HCT116 (cell line): ENCODE data around the gene LIPA. TPM values are rescaled to one million over a fixed set of nuclear protein-coding genes. Genes with fewer than 3 reads are reported as not detected.

Experiments
- ATAC-seq: fragments of 200-7000 bp; cut with Tn5 transposase; 2 replicates; pipeline ENCODE4 v1.9.1; 2020; ENCODE audit warnings: mild to moderate bottlenecking, moderate library complexity
- BruUV-seq: library from RNA; stranded (reverse); fragments of 400-500 nt; replicated peaks from 2 replicates; lab custom pipeline; 2021; lab: Mats Ljungman, UMichigan
- CTCF ChIA-PET: fragments of 300-600 bp; sonication (Branson Sonifier 250); formaldehyde crosslinking; loops from one replicate; lab custom pipeline; 2021; ENCODE audit warnings: antibody characterized with exemption; lab: Charles Lee
- POLR2A ChIA-PET: fragments of 300-600, 350-600 bp; sonication (Branson Sonifier 250); formaldehyde crosslinking; loops from one replicate; lab custom pipeline; 2021; ENCODE audit warnings: antibody characterized with exemption; lab: Charles Lee
- RAD21 ChIA-PET, 2 experiments: fragments of 300-600 bp; sonication (Branson Sonifier 250); formaldehyde crosslinking; loops; one replicate each; lab custom pipeline; 2023; ENCODE audit warnings: low total read pairs in 2 of 2; ENCODE audit not compliant: uncharacterized antibody in 2 of 2, unreplicated experiment in 2 of 2, low non-redundant PET in 1 of 2; lab: Charles Lee
- DNase-seq: peaks from one replicate; pipeline ENCODE4 v3.0.0-alpha.2; 2010; ENCODE audit warnings: low read depth, low spot score
- H2AFZ ChIP-seq: fragments of 200-600 bp; shearing (Covaris generic), sonication (generic); 2 replicates; pipeline ENCODE4 v1.6.1; 2017; ENCODE audit warnings: low read depth, mixed run types, mixed read lengths, antibody characterized with exemption, low read length; ENCODE audit not compliant: poor library complexity, severe bottlenecking
- H3K27ac ChIP-seq: 2 replicates; pipeline ENCODE4 v1.5.1; 2012; ENCODE audit warnings: low read depth, low read length
- H3K27me3 ChIP-seq: fragments of 200-600 bp; sonication (generic); 2 replicates; pipeline ENCODE4 v1.6.1; 2016; ENCODE audit warnings: mixed run types, low read length, mixed read lengths; ENCODE audit not compliant: insufficient read depth
- H3K36me3 ChIP-seq, 2 experiments: fragments of 200-500 bp in 1 of 2; fragments of 200-600 bp in 1 of 2; sonication (Bioruptor generic) in 1 of 2; sonication (generic) in 1 of 2; 2 replicates each; pipeline versions ENCODE4 v1.5.1 to v1.6.1; 2014 to 2016; ENCODE audit warnings: low read length in 2 of 2, inconsistent platforms in 1 of 2, mixed read lengths in 1 of 2, mixed run types in 1 of 2; ENCODE audit not compliant: insufficient read depth in 2 of 2, control insufficient read depth in 1 of 2
- H3K4me1 ChIP-seq, 2 experiments: fragments of 200-600 bp in 1 of 2; sonication (generic) in 1 of 2; 2 replicates each; pipeline versions ENCODE4 v1.5.1 to v1.6.1; 2012 to 2017; ENCODE audit warnings: low read length in 2 of 2, inconsistent platforms in 1 of 2, mild to moderate bottlenecking in 1 of 2, mixed read lengths in 1 of 2, mixed run types in 1 of 2, moderate library complexity in 1 of 2; ENCODE audit not compliant: insufficient read depth in 2 of 2, control insufficient read depth in 1 of 2
- H3K4me2 ChIP-seq: fragments of 200-600 bp; sonication (generic); 2 replicates; pipeline ENCODE4 v1.6.1; 2017; ENCODE audit warnings: mixed run types, low read length, mixed read lengths
- H3K4me3 ChIP-seq, 2 experiments: fragments of 200-600 bp in 1 of 2; sonication (generic) in 1 of 2; replicated peaks in 1 of 2; 2 replicates each; pipeline ENCODE4 v1.5.1; 2011 to 2016; ENCODE audit warnings: low read length in 2 of 2, control low read depth in 1 of 2, low read depth in 1 of 2, mild to moderate bottlenecking in 1 of 2, mixed read lengths in 1 of 2, mixed run types in 1 of 2
- H3K79me2 ChIP-seq: fragments of 200-600 bp; sonication (generic); 2 replicates; pipeline ENCODE4 v1.6.1; 2017; ENCODE audit warnings: mild to moderate bottlenecking, mixed run types, low read length, moderate library complexity, mixed read lengths; ENCODE audit not compliant: insufficient read depth
- H3K9ac ChIP-seq: fragments of 200-600 bp; sonication (generic); 2 replicates; pipeline ENCODE4 v1.6.1; 2016; ENCODE audit warnings: low read length, mixed read lengths
- H3K9me2 ChIP-seq: fragments of 200-600 bp; sonication (generic), shearing (Covaris generic); 2 replicates; pipeline ENCODE4 v1.6.1; 2017; ENCODE audit warnings: mixed run types, mild to moderate bottlenecking, moderate library complexity; ENCODE audit not compliant: insufficient read depth
- H3K9me3 ChIP-seq, 2 experiments: fragments of 200-500 bp in 1 of 2; fragments of 200-600 bp in 1 of 2; sonication (Bioruptor generic) in 1 of 2; sonication (generic) in 1 of 2; 2 replicates each; pipeline ENCODE4 v1.6.1; 2014 to 2017; ENCODE audit warnings: low read length in 2 of 2, mixed read lengths in 2 of 2, inconsistent platforms in 1 of 2, low read depth in 1 of 2, mild to moderate bottlenecking in 1 of 2, mixed run types in 1 of 2, moderate library complexity in 1 of 2; ENCODE audit not compliant: control insufficient read depth in 1 of 2, insufficient read depth in 1 of 2
- H4K20me1 ChIP-seq: fragments of 200-600 bp; sonication (generic), shearing (Covaris generic); 2 replicates; pipeline ENCODE4 v1.6.1; 2017; ENCODE audit warnings: mixed run types, mild to moderate bottlenecking, moderate library complexity; ENCODE audit not compliant: insufficient read depth
- CEBPB ChIP-seq: IDR thresholded peaks from 2 replicates; pipeline ENCODE4 v1.6.1; 2012; ENCODE audit warnings: low read depth
- EGR1 ChIP-seq: IDR thresholded peaks from 2 replicates; pipeline ENCODE4 v1.6.1; 2012; ENCODE audit warnings: low read depth
- ELF1 ChIP-seq: IDR thresholded peaks from 2 replicates; pipeline ENCODE4 v1.6.1; 2012; ENCODE audit warnings: low read depth, borderline replicate concordance
- EZH2 ChIP-seq: fragments of 200-600 bp; sonication (generic); IDR thresholded peaks from 2 replicates; pipeline ENCODE4 v1.6.1; 2017; ENCODE audit warnings: antibody characterized with exemption, mixed run types
- FOSL1 ChIP-seq: IDR thresholded peaks from 2 replicates; pipeline ENCODE4 v1.6.1; 2012; ENCODE audit warnings: low read depth
- JUND ChIP-seq: IDR thresholded peaks from 2 replicates; pipeline ENCODE4 v1.6.1; 2012
- POLR2A ChIP-seq: IDR thresholded peaks from 2 replicates; pipeline ENCODE4 v1.7.0; 2011; ENCODE audit warnings: borderline replicate concordance; ENCODE audit not compliant: insufficient read depth, insufficient read length; ENCODE audit errors: extremely low read depth
- POLR2AphosphoS5 ChIP-seq: IDR thresholded peaks from 2 replicates; pipeline ENCODE4 v1.6.1; 2011; ENCODE audit warnings: mild to moderate bottlenecking, low read depth, low read length, moderate library complexity
- RAD21 ChIP-seq: IDR thresholded peaks from 2 replicates; pipeline ENCODE4 v1.6.1; 2012; ENCODE audit warnings: low read depth, mild to moderate bottlenecking
- SIN3A ChIP-seq: IDR thresholded peaks from 2 replicates; pipeline ENCODE4 v1.6.1; 2012; ENCODE audit warnings: low read depth
- SP1 ChIP-seq: IDR thresholded peaks from 2 replicates; pipeline ENCODE4 v1.6.1; 2012; ENCODE audit warnings: low read depth
- SRF ChIP-seq: IDR thresholded peaks from 2 replicates; pipeline ENCODE4 v1.6.1; 2012; ENCODE audit warnings: low read depth
- ZFX ChIP-seq: fragments of 450-650 bp; IDR thresholded peaks from 2 replicates; pipeline ENCODE4 v1.6.1; 2017
- ZNF274 ChIP-seq: fragments of 200-500 bp; sonication (Bioruptor generic); IDR thresholded peaks from 2 replicates; pipeline ENCODE4 v1.6.1; 2014; ENCODE audit warnings: mild to moderate bottlenecking, low read depth, low read length, inconsistent platforms
- intact Hi-C: fragments of 100-400 bp; cut with micrococcal nuclease; formaldehyde crosslinking; loops from 2 replicates; pipeline ENCODE4 v1.10.0; 2022
- total RNA-seq: library from RNA; stranded (reverse); gene quantifications from one replicate; pipeline ENCODE4 v1.2.1, GENCODE V29; 2021; ENCODE audit not compliant: unreplicated experiment
- TF ChIP-seq, protein P1 (sequence below): IDR thresholded peaks from 2 replicates; pipeline ENCODE4 v1.6.1; 2011; ENCODE audit warnings: mild to moderate bottlenecking, low read length, moderate library complexity; ENCODE audit not compliant: insufficient replicate concordance; ENCODE audit errors: extremely low read depth
- TF ChIP-seq, protein P2 (sequence below): IDR thresholded peaks from 2 replicates; pipeline ENCODE4 v1.6.1; 2012; ENCODE audit warnings: low read depth
- TF ChIP-seq, protein P3 (sequence below): IDR thresholded peaks from 2 replicates; pipeline ENCODE4 v1.6.1; 2012

Gene LIPA
- total RNA-seq, 1 experiment from 2014 or later, result 27.1 TPM

DNA sequence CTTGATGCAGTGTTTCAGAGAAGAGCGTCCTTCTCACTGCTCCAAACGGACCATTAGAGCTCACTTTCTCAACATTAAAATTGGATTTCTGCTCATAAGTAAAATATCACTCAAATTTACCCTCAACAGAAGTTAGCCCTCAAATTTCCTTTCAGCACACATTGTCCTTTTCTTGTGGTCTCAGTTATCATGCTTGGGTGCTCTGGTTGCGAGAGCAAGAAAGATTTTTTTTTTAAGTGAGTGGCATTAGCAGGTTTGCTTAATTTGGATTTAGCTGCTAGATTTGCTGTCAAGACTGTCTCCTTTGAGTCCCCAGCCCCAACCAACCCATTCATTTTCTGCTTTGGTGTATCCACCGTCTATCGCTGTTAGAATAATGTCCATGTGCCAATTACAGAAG, 41.9 kb downstream of the LIPA start:
- no peak overlapping the region for H3K27ac ChIP-seq
- no peaks in the 10 kb centered on the region for H3K9me2 ChIP-seq
- RAD21 ChIA-PET, result no interaction called here
- no peaks in the 10 kb centered on the region for H3K9me3 ChIP-seq
- intact Hi-C loops, result no loop called here
- H4K20me1 ChIP-seq, result no peaks in the 10 kb centered on the region
- H3K4me3 ChIP-seq, result no peak overlapping the region
- no peak overlapping the region for H3K9ac ChIP-seq
- H3K36me3 ChIP-seq, result no peaks in the 10 kb centered on the region
- CTCF ChIA-PET, result no interaction called here
- no TSS peak for BruUV-seq
- H3K4me1 ChIP-seq, result no peaks in the 10 kb centered on the region
- no peak overlapping the region for H2AFZ ChIP-seq
- no peaks in the 10 kb centered on the region for H3K27me3 ChIP-seq
- POLR2A ChIA-PET, result no interaction called here
- TF ChIP-seq, protein P1, sequence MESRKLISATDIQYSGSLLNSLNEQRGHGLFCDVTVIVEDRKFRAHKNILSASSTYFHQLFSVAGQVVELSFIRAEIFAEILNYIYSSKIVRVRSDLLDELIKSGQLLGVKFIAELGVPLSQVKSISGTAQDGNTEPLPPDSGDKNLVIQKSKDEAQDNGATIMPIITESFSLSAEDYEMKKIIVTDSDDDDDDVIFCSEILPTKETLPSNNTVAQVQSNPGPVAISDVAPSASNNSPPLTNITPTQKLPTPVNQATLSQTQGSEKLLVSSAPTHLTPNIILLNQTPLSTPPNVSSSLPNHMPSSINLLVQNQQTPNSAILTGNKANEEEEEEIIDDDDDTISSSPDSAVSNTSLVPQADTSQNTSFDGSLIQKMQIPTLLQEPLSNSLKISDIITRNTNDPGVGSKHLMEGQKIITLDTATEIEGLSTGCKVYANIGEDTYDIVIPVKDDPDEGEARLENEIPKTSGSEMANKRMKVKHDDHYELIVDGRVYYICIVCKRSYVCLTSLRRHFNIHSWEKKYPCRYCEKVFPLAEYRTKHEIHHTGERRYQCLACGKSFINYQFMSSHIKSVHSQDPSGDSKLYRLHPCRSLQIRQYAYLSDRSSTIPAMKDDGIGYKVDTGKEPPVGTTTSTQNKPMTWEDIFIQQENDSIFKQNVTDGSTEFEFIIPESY, result no peak
- no peak for TF ChIP-seq CEBPB
- TF ChIP-seq ZFX, result no peak
- H3K79me2 ChIP-seq, result no peaks in the 10 kb centered on the region
- H3K4me2 ChIP-seq, result no peak overlapping the region
- DNase-seq (no peak), ATAC-seq (no peak)

DNA sequence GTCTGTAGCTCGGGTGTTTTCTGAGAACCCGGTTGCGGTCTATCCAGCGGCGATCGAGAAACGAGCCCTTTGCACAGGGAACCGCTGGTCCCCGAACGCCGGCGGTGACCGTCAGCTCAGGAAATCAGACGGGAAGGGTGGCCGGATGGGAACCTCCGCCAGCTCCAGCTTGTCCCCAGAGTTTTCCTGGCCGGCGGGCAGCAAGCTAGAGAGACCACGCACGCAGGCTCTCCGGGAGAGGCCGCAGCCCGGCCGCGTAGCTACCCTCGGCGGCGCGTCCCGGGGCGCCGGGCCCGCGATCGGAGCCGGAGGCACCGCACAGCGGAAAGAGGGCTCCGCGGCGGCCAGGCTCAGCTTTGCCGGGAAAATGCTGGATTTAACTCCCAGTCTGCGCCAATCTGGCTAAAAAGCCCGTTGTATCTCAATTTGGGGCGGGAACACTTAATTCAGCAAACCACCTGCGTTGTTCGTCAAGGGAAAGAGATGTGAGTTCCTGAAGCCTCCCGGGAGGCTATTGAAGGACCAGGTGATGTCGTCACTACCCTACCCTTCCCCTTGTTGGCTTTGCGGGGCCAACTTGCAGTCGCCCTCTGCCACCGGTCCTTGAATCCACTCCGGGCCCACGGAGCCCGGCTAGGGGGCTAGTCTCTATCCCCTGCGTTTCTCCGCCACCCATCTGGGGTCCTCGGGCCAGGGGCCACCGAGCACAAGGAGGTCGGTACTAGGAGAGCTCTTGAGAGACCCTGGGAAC, 43.6 kb downstream of the LIPA start:
- no peaks in the 10 kb centered on the region for H3K36me3 ChIP-seq
- no peaks in the 10 kb centered on the region for H3K9me2 ChIP-seq
- RAD21 ChIA-PET, result no interaction called here
- H3K9me3 ChIP-seq, result no peaks in the 10 kb centered on the region
- no peak overlapping the region for H3K4me2 ChIP-seq
- H3K4me1 ChIP-seq, result no peaks in the 10 kb centered on the region
- ATAC-seq (no peak), DNase-seq (no peak)
- no peak overlapping the region for H3K9ac ChIP-seq
- no peak overlapping the region for H3K4me3 ChIP-seq
- H2AFZ ChIP-seq, result no peak overlapping the region
- no peaks in the 10 kb centered on the region for H3K27me3 ChIP-seq
- no peaks in the 10 kb centered on the region for H3K79me2 ChIP-seq
- H4K20me1 ChIP-seq, result no peaks in the 10 kb centered on the region
- intact Hi-C loops, result no loop called here
- CTCF ChIA-PET, result interaction anchor here (1.6 kb wide), 1 partner anchor 9 kb away, joined by 3 read pairs; no protein-coding TSS in a partner anchor
- BruUV-seq, result no TSS peak
- H3K27ac ChIP-seq, result no peak overlapping the region
- POLR2A ChIA-PET, result interaction anchor here (0.6 kb wide), 1 partner anchor 21 kb away, joined by 3 read pairs; no protein-coding TSS in a partner anchor
- TF ChIP-seq EZH2 (no peak), ZNF274 (no peak), SP1 (no peak), SRF (no peak), FOSL1 (no peak), RAD21 (no peak), POLR2AphosphoS5 (no peak), POLR2A (no peak), JUND (no peak), EGR1 (no peak), ELF1 (no peak), SIN3A (no peak)
- TF ChIP-seq, protein P2, sequence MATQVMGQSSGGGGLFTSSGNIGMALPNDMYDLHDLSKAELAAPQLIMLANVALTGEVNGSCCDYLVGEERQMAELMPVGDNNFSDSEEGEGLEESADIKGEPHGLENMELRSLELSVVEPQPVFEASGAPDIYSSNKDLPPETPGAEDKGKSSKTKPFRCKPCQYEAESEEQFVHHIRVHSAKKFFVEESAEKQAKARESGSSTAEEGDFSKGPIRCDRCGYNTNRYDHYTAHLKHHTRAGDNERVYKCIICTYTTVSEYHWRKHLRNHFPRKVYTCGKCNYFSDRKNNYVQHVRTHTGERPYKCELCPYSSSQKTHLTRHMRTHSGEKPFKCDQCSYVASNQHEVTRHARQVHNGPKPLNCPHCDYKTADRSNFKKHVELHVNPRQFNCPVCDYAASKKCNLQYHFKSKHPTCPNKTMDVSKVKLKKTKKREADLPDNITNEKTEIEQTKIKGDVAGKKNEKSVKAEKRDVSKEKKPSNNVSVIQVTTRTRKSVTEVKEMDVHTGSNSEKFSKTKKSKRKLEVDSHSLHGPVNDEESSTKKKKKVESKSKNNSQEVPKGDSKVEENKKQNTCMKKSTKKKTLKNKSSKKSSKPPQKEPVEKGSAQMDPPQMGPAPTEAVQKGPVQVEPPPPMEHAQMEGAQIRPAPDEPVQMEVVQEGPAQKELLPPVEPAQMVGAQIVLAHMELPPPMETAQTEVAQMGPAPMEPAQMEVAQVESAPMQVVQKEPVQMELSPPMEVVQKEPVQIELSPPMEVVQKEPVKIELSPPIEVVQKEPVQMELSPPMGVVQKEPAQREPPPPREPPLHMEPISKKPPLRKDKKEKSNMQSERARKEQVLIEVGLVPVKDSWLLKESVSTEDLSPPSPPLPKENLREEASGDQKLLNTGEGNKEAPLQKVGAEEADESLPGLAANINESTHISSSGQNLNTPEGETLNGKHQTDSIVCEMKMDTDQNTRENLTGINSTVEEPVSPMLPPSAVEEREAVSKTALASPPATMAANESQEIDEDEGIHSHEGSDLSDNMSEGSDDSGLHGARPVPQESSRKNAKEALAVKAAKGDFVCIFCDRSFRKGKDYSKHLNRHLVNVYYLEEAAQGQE, result no peak
- TF ChIP-seq, protein P3, sequence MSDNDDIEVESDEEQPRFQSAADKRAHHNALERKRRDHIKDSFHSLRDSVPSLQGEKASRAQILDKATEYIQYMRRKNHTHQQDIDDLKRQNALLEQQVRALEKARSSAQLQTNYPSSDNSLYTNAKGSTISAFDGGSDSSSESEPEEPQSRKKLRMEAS, result no peak
